Liver (tissue), 9 donors: Measurements from ENCODE around the gene ASB1. TPM values are rescaled to one million over a fixed set of nuclear protein-coding genes. Genes with fewer than 3 reads are reported as not detected.

Experiments
- DNase-seq: peaks from one replicate; pipeline ENCODE4 v3.0.0-alpha.2; 2017; ENCODE audit warnings: low spot score
- H3K27ac ChIP-seq, 2 donors: one replicate each; pipeline ENCODE4 v1.7.0; 2013; ENCODE audit warnings: inconsistent platforms in 2 of 2, low read length in 2 of 2, control low read depth in 1 of 2, low read depth in 1 of 2, mild to moderate bottlenecking in 1 of 2
- H3K27me3 ChIP-seq, 4 donors: one replicate each; pipeline versions ENCODE4 v1.6.1 to v1.7.0; 2013; ENCODE audit warnings: low read length in 3 of 4, inconsistent platforms in 1 of 4, mild to moderate bottlenecking in 1 of 4, moderate library complexity in 1 of 4; ENCODE audit not compliant: control insufficient read depth in 4 of 4, insufficient read depth in 4 of 4
- H3K36me3 ChIP-seq, 4 donors: one replicate each; pipeline versions ENCODE4 v1.6.1 to v1.7.0; 2013; ENCODE audit warnings: low read length in 3 of 4, mild to moderate bottlenecking in 3 of 4, low read depth in 1 of 4, moderate library complexity in 1 of 4; ENCODE audit not compliant: control insufficient read depth in 4 of 4, insufficient read depth in 3 of 4
- H3K4me1 ChIP-seq, 4 donors: one replicate each; pipeline versions ENCODE4 v1.6.1 to v1.7.0; 2013; ENCODE audit warnings: low read length in 3 of 4, mild to moderate bottlenecking in 3 of 4, moderate library complexity in 1 of 4; ENCODE audit not compliant: control insufficient read depth in 4 of 4, insufficient read depth in 4 of 4
- H3K4me3 ChIP-seq, 3 donors: one replicate each; pipeline versions ENCODE4 v1.6.1 to v1.7.0; 2013; ENCODE audit warnings: low read length in 3 of 3, control low read depth in 1 of 3, low read depth in 1 of 3, mild to moderate bottlenecking in 1 of 3
- H3K9ac ChIP-seq, 2 donors: one replicate each; pipeline ENCODE4 v1.7.0; 2013; ENCODE audit warnings: low read length in 2 of 2, mild to moderate bottlenecking in 2 of 2, moderate library complexity in 2 of 2, control low read depth in 1 of 2, low read depth in 1 of 2
- H3K9me3 ChIP-seq, 4 donors: one replicate each; pipeline versions ENCODE4 v1.6.1 to v1.7.0; 2013; ENCODE audit warnings: low read length in 3 of 4; ENCODE audit not compliant: control insufficient read depth in 4 of 4
- ATF3 ChIP-seq: IDR thresholded peaks from 2 replicates; pipeline ENCODE4 v1.6.1; 2016; ENCODE audit warnings: antibody characterized with exemption
- CTCF ChIP-seq: fragments of 150-350 bp; IDR thresholded peaks from 2 replicates; pipeline ENCODE4 v1.5.1; 2017; ENCODE audit warnings: improper control_type of control experiment, low read depth, low read length; ENCODE audit not compliant: missing input control
- EGR1 ChIP-seq, 2 donors: IDR thresholded peaks; 2 replicates each; pipeline ENCODE4 v1.6.1; 2016 to 2018; ENCODE audit warnings: antibody characterized with exemption in 2 of 2, low read depth in 2 of 2
- FOXA1 ChIP-seq: IDR thresholded peaks from 2 replicates; pipeline ENCODE4 v1.6.1; 2016; ENCODE audit warnings: antibody characterized with exemption
- GABPA ChIP-seq, 2 donors: IDR thresholded peaks in 1 of 2; conservative IDR thresholded peaks in 1 of 2; 2 replicates each; pipeline ENCODE4 v1.6.1; 2016; ENCODE audit warnings: antibody characterized with exemption in 2 of 2, mild to moderate bottlenecking in 1 of 2, moderate library complexity in 1 of 2
- HNF4A ChIP-seq, 2 donors: conservative IDR thresholded peaks; 2 replicates each; pipeline ENCODE4 v1.6.1; 2016; ENCODE audit warnings: antibody characterized with exemption in 2 of 2, mild to moderate bottlenecking in 2 of 2
- HNF4G ChIP-seq: IDR thresholded peaks from 2 replicates; pipeline ENCODE4 v1.6.1; 2016; ENCODE audit warnings: antibody characterized with exemption
- JUND ChIP-seq, 2 donors: IDR thresholded peaks; 2 replicates each; pipeline ENCODE4 v1.6.1; 2016; ENCODE audit warnings: antibody characterized with exemption in 2 of 2
- MAX ChIP-seq: IDR thresholded peaks from 2 replicates; pipeline ENCODE4 v1.6.1; 2016; ENCODE audit warnings: antibody characterized with exemption
- RAD21 ChIP-seq, 2 donors: IDR thresholded peaks; 2 replicates each; pipeline ENCODE4 v1.6.1; 2016; ENCODE audit warnings: antibody characterized with exemption in 2 of 2, mild to moderate bottlenecking in 2 of 2
- REST ChIP-seq: IDR thresholded peaks from 2 replicates; pipeline ENCODE4 v1.6.1; 2016; ENCODE audit warnings: antibody characterized with exemption, mild to moderate bottlenecking
- RXRA ChIP-seq, 2 donors: IDR thresholded peaks; 2 replicates each; pipeline ENCODE4 v1.6.1; 2017 to 2018; ENCODE audit warnings: antibody characterized with exemption in 2 of 2, mild to moderate bottlenecking in 1 of 2
- SP1 ChIP-seq: IDR thresholded peaks from 2 replicates; pipeline ENCODE4 v1.6.1; 2018; ENCODE audit warnings: antibody characterized with exemption, mild to moderate bottlenecking
- TAF1 ChIP-seq: conservative IDR thresholded peaks from 2 replicates; pipeline ENCODE4 v1.6.1; 2016; ENCODE audit warnings: antibody characterized with exemption, mild to moderate bottlenecking
- YY1 ChIP-seq: IDR thresholded peaks from 2 replicates; pipeline ENCODE4 v1.6.1; 2016; ENCODE audit warnings: antibody characterized with exemption, mild to moderate bottlenecking
- ZBTB33 ChIP-seq: IDR thresholded peaks from 2 replicates; pipeline ENCODE4 v1.6.1; 2016; ENCODE audit warnings: antibody characterized with exemption
- WGBS: extraction: QIAGEN DNeasy Blood & Tissue Kit; methylation state at CpG from one replicate; pipeline ENCODE4 v1.1.7; 2013; 5-methylcytosine and 5-hydroxymethylcytosine counted together
- polyA plus RNA-seq, 2 donors: library from polyadenylated mRNA; stranded (reverse) in 1 of 2; unstranded in 1 of 2; fragments of 200-250 nt in 1 of 2; fragments of >200 nt in 1 of 2; fragmentation: Nextera tagmentation in 1 of 2; extraction: Ambion mirVana in 1 of 2; gene quantifications; one replicate each; pipeline versions ENCODE4 v1.2.1 to v1.2.3, GENCODE V29; 2013 to 2015
- total RNA-seq, 2 donors: library from RNA; depleted of rRNA; stranded (reverse); fragments of >200 nt; gene quantifications; one replicate each; pipeline ENCODE4 v1.2.3, GENCODE V29; 2014
- donor health status: healthy.
- donor health status: healthy.
- donor health status: healthy.
- donor health status: healthy.
- donor health status: healthy.

The ASB1 gene
- total and polyA plus RNA-seq, 4 donors = 6.1 to 15.2 (median 10.5) TPM

- Histone ChIP-seq H3K9ac (no peak overlapping the region), H3K9me3 (no peaks in the 10 kb centered on the region), H3K4me3 (no peak overlapping the region), H3K27me3 (no peaks in the 10 kb centered on the region), H3K27ac (no peak overlapping the region), H3K4me1 (peaks cover 0 to 15% (median 7%) of the 10 kb centered on the region in 4 donors), H3K36me3 (no peaks in the 10 kb centered on the region)
- WGBS = 88% methylated on average over 8 of the region's 8 CpGs
- DNase-seq = no peak
- no peak for TF ChIP-seq ATF3
- no peak for TF ChIP-seq CTCF
- TF ChIP-seq YY1 = no peak
- TF ChIP-seq RAD21 (IDR thresholded peaks at IDR 0.05) = no peak
- TF ChIP-seq FOXA1 = no peak
- no peak for TF ChIP-seq SP1
- no peak for TF ChIP-seq EGR1 (IDR thresholded peaks at IDR 0.05; ENCODE audit: low read depth in 2 of 2)
- no peak for TF ChIP-seq RXRA (IDR thresholded peaks at IDR 0.05)
- no peak for TF ChIP-seq HNF4A (conservative IDR thresholded peaks at IDR 0.05)
- TF ChIP-seq MAX = no peak
These were observed 19.8 kb upstream of the ASB1 start for GRCh38 chr2:238406998-238407285.

- no peaks in the 10 kb centered on the region for H3K36me3 ChIP-seq
- H3K4me1 ChIP-seq = peaks cover 0 to 15% (median 7%) of the 10 kb centered on the region in 4 donors
- DNase-seq = no peak
- TF ChIP-seq YY1 = no peak
- WGBS = 84% methylated on average over 11 of the region's 11 CpGs
- H3K9ac ChIP-seq = no peak overlapping the region
- H3K9me3 ChIP-seq = no peaks in the 10 kb centered on the region
- no peaks in the 10 kb centered on the region for H3K27me3 ChIP-seq
- no peak overlapping the region for H3K27ac ChIP-seq
- no peak overlapping the region for H3K4me3 ChIP-seq
These were observed 19.2 kb upstream of the ASB1 start for GRCh38 chr2:238407566-238407965.

- Histone ChIP-seq H3K4me3 (no peak overlapping the region), H3K27ac (no peak overlapping the region), H3K9ac (no peak overlapping the region), H3K4me1 (peaks cover 0 to 12% (median 5%) of the 10 kb centered on the region in 4 donors), H3K9me3 (no peaks in the 10 kb centered on the region), H3K36me3 (no peaks in the 10 kb centered on the region), H3K27me3 (no peaks in the 10 kb centered on the region)
- DNase-seq = no peak
- WGBS = 95% methylated on average over 17 of the region's 17 CpGs
- TF ChIP-seq EGR1 (IDR thresholded peaks at IDR 0.05; ENCODE audit: low read depth in 2 of 2) (no peak), HNF4G (no peak), TAF1 (no peak), MAX (no peak), CTCF (no peak), SP1 (no peak), JUND (IDR thresholded peaks at IDR 0.05) (no peak), RAD21 (IDR thresholded peaks at IDR 0.05) (no peak), ZBTB33 (no peak), REST (no peak), FOXA1 (no peak), GABPA (IDR thresholded peaks at IDR 0.05 in 1 of 2, conservative IDR thresholded peaks at IDR 0.05 in 1 of 2) (no peak), YY1 (no peak)
These were observed 17.9 kb upstream of the ASB1 start for GRCh38 chr2:238408615-238409340.
